ENCODE measurements around the gene FAM163B.

DNA sequence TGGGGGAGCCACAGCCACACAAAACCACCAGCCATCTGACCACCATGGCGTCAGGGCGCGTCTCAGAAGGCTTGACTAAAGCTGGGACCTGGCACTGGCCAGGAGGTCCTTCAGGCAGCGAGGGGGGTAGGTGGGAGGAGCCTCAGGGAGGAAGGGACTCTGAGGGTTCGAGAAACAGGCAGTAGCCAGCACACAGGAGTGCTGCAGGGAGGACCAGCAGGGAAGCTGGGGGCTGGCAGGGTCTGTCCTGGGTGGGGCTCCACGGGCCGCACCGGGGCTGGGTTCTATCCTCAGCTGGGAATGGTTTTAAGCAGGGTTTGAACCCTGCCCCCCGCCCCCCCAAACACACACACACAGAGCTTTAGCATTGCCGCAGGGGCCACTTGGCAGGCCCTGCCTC is 7.4 kb downstream of the FAM163B start:
- TF ChIP-seq POLR2AphosphoS5 (IDR thresholded peaks at IDR 0.05; ENCODE audit: low read depth, low read length) (no peak), RFX5 (IDR thresholded peaks at IDR 0.05; ENCODE audit: borderline replicate concordance, low read depth, low read length) (no peak), EP300 (IDR thresholded peaks at IDR 0.05; ENCODE audit: borderline replicate concordance in 1 of 2, low read depth in 2 of 2, low read length in 2 of 2) (no peak)

Measured in H1 (cell line).